Naive thymus-derived CD4-positive, alpha-beta T cell (primary cell): Measurements from ENCODE around the gene TBCD. TPM values are rescaled to one million over a fixed set of nuclear protein-coding genes. Genes with fewer than 3 reads are reported as not detected.
"Not testable (repeated sequence)": the region's sequence is repeated elsewhere in the genome, so short reads cannot be mapped to it uniquely, and the experiment has no call there.

ENCODE experiments used
- ATAC-seq: fragments of 150-1000 bp; cut with Tn5 transposase; 2 replicates; pipeline ENCODE4 v1.10.0; 2021; ENCODE audit warnings: mild to moderate bottlenecking, moderate library complexity
- CTCF ChIA-PET: fragments of 350-600 bp; sonication (Branson Sonifier 250); formaldehyde crosslinking; loops from one replicate; lab custom pipeline; 2021; ENCODE audit warnings: antibody characterized with exemption; lab: Charles Lee
- POLR2A ChIA-PET: fragments of 350-600 bp; sonication (Branson Sonifier 250); formaldehyde crosslinking; loops from one replicate; lab custom pipeline; 2021; ENCODE audit warnings: antibody characterized with exemption, inconsistent platforms; lab: Charles Lee
- DNase-seq, 9 donors: peaks; one replicate each; pipeline versions ENCODE4 v3.0.0 to v3.0.0-alpha.2; 2020 to 2022; ENCODE audit warnings: mixed read lengths in 1 of 9
- H3K27ac ChIP-seq: one replicate; pipeline ENCODE4 v1.7.0; 2013; ENCODE audit warnings: mild to moderate bottlenecking, low read depth, low read length, moderate library complexity
- H3K27me3 ChIP-seq, 2 donors: one replicate each; pipeline ENCODE4 v1.7.0; 2013; ENCODE audit warnings: low read length in 2 of 2, mild to moderate bottlenecking in 2 of 2, moderate library complexity in 2 of 2; ENCODE audit not compliant: control insufficient read depth in 2 of 2, insufficient read depth in 2 of 2
- H3K36me3 ChIP-seq, 3 experiments: 1 replicate in 2 of 3; 2 replicates in 1 of 3; pipeline ENCODE4 v1.7.0; 2013; ENCODE audit warnings: low read length in 3 of 3, mild to moderate bottlenecking in 3 of 3, moderate library complexity in 1 of 3; ENCODE audit not compliant: insufficient read depth in 3 of 3, control insufficient read depth in 2 of 3
- H3K4me1 ChIP-seq, 2 donors: one replicate each; pipeline ENCODE4 v1.7.0; 2013; ENCODE audit warnings: low read length in 2 of 2, mild to moderate bottlenecking in 2 of 2, moderate library complexity in 1 of 2; ENCODE audit not compliant: control insufficient read depth in 2 of 2, insufficient read depth in 2 of 2
- H3K4me3 ChIP-seq: 2 replicates; pipeline ENCODE4 v1.7.0; 2013; ENCODE audit warnings: mild to moderate bottlenecking, low read length
- H3K9me3 ChIP-seq, 3 experiments: 1 replicate in 2 of 3; 2 replicates in 1 of 3; pipeline ENCODE4 v1.7.0; 2013; ENCODE audit warnings: low read length in 3 of 3; ENCODE audit not compliant: control insufficient read depth in 2 of 3
- H3K27ac Mint-ChIP-seq, 9 donors: one replicate each; pipeline ENCODE4 v1.8.0; 2020 to 2022; ENCODE audit warnings: mixed read lengths in 9 of 9, mild to moderate bottlenecking in 8 of 9, moderate library complexity in 5 of 9, inconsistent platforms in 2 of 9
- H3K27me3 Mint-ChIP-seq, 5 donors: one replicate each; pipeline ENCODE4 v1.8.0; 2021 to 2022; ENCODE audit warnings: mixed read lengths in 5 of 5, mild to moderate bottlenecking in 1 of 5
- H3K36me3 Mint-ChIP-seq, 5 donors: one replicate each; pipeline ENCODE4 v1.8.0; 2020 to 2022; ENCODE audit warnings: mixed read lengths in 5 of 5, mild to moderate bottlenecking in 3 of 5, inconsistent platforms in 1 of 5
- H3K4me1 Mint-ChIP-seq, 7 donors: one replicate each; pipeline ENCODE4 v1.8.0; 2020 to 2022; ENCODE audit warnings: mixed read lengths in 7 of 7, mild to moderate bottlenecking in 3 of 7, inconsistent platforms in 1 of 7
- H3K4me3 Mint-ChIP-seq, 10 donors: one replicate each; pipeline ENCODE4 v1.8.0; 2020 to 2022; ENCODE audit warnings: mild to moderate bottlenecking in 10 of 10, mixed read lengths in 10 of 10, moderate library complexity in 6 of 10, inconsistent platforms in 2 of 10
- H3K9me3 Mint-ChIP-seq, 11 donors: one replicate each; pipeline ENCODE4 v1.8.0; 2020 to 2022; ENCODE audit warnings: mixed read lengths in 11 of 11, mild to moderate bottlenecking in 4 of 11, inconsistent platforms in 1 of 11, moderate library complexity in 1 of 11
- intact Hi-C, 2 donors: fragments of 100-400 bp; cut with micrococcal nuclease; formaldehyde crosslinking; loops; one replicate each; pipeline ENCODE4 v1.15.1; 2023
- polyA plus RNA-seq, 2 donors: library from polyadenylated mRNA; unstranded; fragments of 300-500 nt; fragmentation: Illumina TruSeq; gene quantifications; one replicate each; pipeline ENCODE4 v1.2.3, GENCODE V29; 2021
- total RNA-seq, 6 experiments: library from RNA in 5 of 6; stranded (reverse) in 5 of 6; gene quantifications; 1 replicate in 5 of 6; 2 replicates in 1 of 6; pipeline ENCODE4 v1.2.3 and lab custom pipeline; 2021 to 2026

Gene TBCD
- total and polyA plus RNA-seq, 7 experiments from 2014 or later, result 61.5 to 255 (median 123) TPM

GRCh38 chr17:82952019-82952418, 200.2 kb downstream of the TBCD start:
- H3K9me3 Mint-ChIP-seq, result peaks cover 9 to 62% (median 35%) of the 10 kb centered on the region in 11 donors
- no peak for ATAC-seq
- H3K4me1 ChIP-seq, result no peaks in the 10 kb centered on the region
- no peaks in the 10 kb centered on the region for H3K27me3 ChIP-seq
- no peak overlapping the region for H3K27ac Mint-ChIP-seq
- no peak overlapping the region for H3K27ac ChIP-seq
- peaks cover 0 to 12% (median 0%) of the 10 kb centered on the region in 3 experiments for H3K36me3 ChIP-seq
- H3K9me3 ChIP-seq, result peaks cover 0 to 6% (median 0%) of the 10 kb centered on the region in 3 experiments
- POLR2A ChIA-PET, result no interaction called here
- no peaks in the 10 kb centered on the region for H3K27me3 Mint-ChIP-seq
- no peak overlapping the region for H3K4me3 ChIP-seq
- no peak for DNase-seq
- CTCF ChIA-PET, result no interaction called here
- H3K36me3 Mint-ChIP-seq, result peaks cover 35 to 77% (median 65%) of the 10 kb centered on the region in 5 donors
- H3K4me1 Mint-ChIP-seq, result peaks cover 0 to 6% (median 0%) of the 10 kb centered on the region in 7 donors
- no peak overlapping the region for H3K4me3 Mint-ChIP-seq
- intact Hi-C loops, result no loop called here

DNA sequence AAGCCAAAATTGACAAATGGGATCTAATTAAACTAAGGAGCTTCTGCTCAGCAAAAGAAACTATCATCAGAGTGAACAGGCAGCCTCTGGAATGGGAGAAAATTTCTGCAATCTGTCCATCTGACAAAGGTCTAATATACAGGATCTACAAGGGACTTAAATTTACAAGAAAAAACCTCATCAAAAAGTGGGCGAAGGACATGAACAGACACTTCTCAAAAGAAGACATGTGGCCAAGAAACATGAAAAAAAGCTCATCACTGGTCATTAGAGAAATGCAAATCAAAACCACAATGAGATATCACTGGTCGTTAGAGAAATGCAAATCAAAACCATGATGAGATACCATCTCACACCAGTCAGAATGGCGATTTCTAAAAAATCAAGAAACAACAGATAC, 203.2 kb downstream of the TBCD start:
- intact Hi-C loops, H3K4me3 Mint-ChIP-seq, H3K27me3 ChIP-seq, H3K9me3 ChIP-seq, ATAC-seq, H3K4me1 ChIP-seq, H3K27ac ChIP-seq, H3K27me3 Mint-ChIP-seq, DNase-seq, H3K4me3 ChIP-seq, H3K4me1 Mint-ChIP-seq, POLR2A ChIA-PET, H3K27ac Mint-ChIP-seq, CTCF ChIA-PET: not testable (repeated sequence)
- Mint-ChIP-seq H3K9me3 (peaks cover 5 to 42% (median 26%) of the 10 kb centered on the region in 11 donors), H3K36me3 (peaks cover 25 to 64% (median 46%) of the 10 kb centered on the region in 5 donors)
- H3K36me3 ChIP-seq, result peaks cover 0 to 17% (median 0%) of the 10 kb centered on the region in 3 experiments

- H3K27ac ChIP-seq, DNase-seq, H3K9me3 ChIP-seq, H3K4me3 ChIP-seq, CTCF ChIA-PET, H3K4me1 Mint-ChIP-seq, H3K4me3 Mint-ChIP-seq, ATAC-seq, H3K27me3 ChIP-seq, H3K27me3 Mint-ChIP-seq, POLR2A ChIA-PET, intact Hi-C loops, H3K4me1 ChIP-seq, H3K27ac Mint-ChIP-seq: not testable (repeated sequence)
- peaks cover 0 to 17% (median 0%) of the 10 kb centered on the region in 3 experiments for H3K36me3 ChIP-seq
- Mint-ChIP-seq H3K9me3 (peaks cover 5 to 39% (median 26%) of the 10 kb centered on the region in 11 donors), H3K36me3 (peaks cover 25 to 59% (median 41%) of the 10 kb centered on the region in 5 donors)
Measured at GRCh38 chr17:82955627-82956026, 203.8 kb downstream of the TBCD start.

DNA sequence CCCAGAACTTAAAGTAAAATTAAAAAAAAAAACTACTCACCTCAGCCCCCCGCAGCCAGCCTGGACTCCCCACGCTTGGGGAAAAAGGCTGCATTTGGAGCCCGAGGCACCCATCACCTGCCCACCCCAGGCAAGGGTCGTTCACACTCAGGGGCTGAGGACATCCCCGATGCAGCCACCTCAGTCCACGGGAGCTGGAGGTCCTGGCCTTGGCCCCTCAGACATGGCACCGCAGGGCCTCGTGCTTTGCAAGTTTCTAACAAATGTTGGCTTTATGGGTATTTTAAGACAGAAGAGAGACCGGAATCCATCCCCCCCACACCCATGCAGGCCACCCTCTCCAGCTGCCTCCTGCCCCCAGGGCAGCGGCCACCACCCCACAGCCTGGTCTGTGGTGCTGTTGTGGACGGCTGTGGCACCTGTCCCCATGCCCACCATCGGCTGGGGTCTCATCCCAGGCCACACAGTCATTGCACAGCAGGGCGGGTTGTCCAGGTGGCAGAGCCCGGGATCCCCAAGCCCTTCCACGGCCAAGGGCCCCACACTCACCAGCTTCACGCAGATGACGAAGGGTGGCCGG, 204.4 kb downstream of the TBCD start:
- Histone ChIP-seq H3K36me3 (peaks cover 0 to 17% (median 0%) of the 10 kb centered on the region in 3 experiments), H3K27me3 (no peaks in the 10 kb centered on the region), H3K27ac (no peak overlapping the region), H3K4me3 (no peak overlapping the region), H3K4me1 (no peaks in the 10 kb centered on the region), H3K9me3 (peaks cover 0 to 6% (median 0%) of the 10 kb centered on the region in 3 experiments)
- CTCF ChIA-PET, result no interaction called here
- no peaks in the 10 kb centered on the region for H3K27me3 Mint-ChIP-seq
- peaks cover 5 to 39% (median 26%) of the 10 kb centered on the region in 11 donors for H3K9me3 Mint-ChIP-seq
- H3K27ac Mint-ChIP-seq, result no peak overlapping the region
- H3K4me3 Mint-ChIP-seq, result no peak overlapping the region
- H3K36me3 Mint-ChIP-seq, result peaks cover 25 to 53% (median 40%) of the 10 kb centered on the region in 5 donors
- DNase-seq (no peak), ATAC-seq (no peak)
- POLR2A ChIA-PET, result no interaction called here
- peaks cover 0 to 6% (median 0%) of the 10 kb centered on the region in 7 donors for H3K4me1 Mint-ChIP-seq
- intact Hi-C loops, result no loop called here

DNA sequence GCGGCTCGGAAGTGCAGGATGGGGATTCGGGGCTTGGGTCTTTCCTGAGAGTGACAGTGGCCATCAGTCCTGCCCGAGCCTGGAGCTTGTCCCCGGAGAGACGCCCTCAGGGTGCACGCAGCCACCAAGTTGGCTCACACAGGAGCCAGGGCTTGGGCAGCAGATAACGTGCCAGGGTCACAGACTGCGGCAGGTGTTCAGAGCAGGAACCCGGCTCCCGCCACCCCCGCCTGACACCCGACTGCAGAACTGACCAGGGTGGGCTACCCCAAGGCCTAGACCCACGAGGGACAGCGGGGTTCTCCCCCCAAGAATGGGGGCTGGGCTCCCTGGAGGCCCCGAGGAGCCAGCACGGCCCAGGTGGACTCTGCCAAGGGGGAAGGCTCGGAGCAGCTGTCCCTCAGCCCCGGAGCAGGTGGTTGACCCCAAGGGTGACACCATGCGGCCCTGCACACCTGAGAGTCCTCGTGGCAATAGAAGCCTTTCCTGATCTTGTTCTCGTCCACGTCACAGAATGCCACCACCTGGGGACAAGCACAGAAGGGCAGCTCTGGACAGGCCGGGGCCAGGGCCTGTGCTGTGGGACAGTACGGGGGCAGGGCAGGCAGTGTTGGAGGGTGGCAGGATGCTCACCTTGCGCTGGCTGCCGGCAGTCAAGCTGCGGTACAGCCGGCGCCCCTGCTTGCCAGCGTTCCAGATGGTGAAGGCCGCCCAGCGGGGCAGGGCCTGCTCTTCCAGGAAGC, 205.0 kb downstream of the TBCD start:
- Mint-ChIP-seq H3K36me3 (peaks cover 25 to 49% (median 37%) of the 10 kb centered on the region in 5 donors), H3K9me3 (peaks cover 5 to 39% (median 24%) of the 10 kb centered on the region in 11 donors), H3K4me1 (peaks cover 0 to 6% (median 0%) of the 10 kb centered on the region in 7 donors), H3K27me3 (no peaks in the 10 kb centered on the region), H3K4me3 (no peak overlapping the region), H3K27ac (no peak overlapping the region)
- ChIA-PET CTCF (no interaction called here), POLR2A (no interaction called here)
- H3K36me3 ChIP-seq, result peaks cover 0 to 17% (median 0%) of the 10 kb centered on the region in 3 experiments
- H3K4me3 ChIP-seq, result no peak overlapping the region
- no peak for DNase-seq
- no peak for ATAC-seq
- no peaks in the 10 kb centered on the region for H3K27me3 ChIP-seq
- H3K4me1 ChIP-seq, result no peaks in the 10 kb centered on the region
- no peak overlapping the region for H3K27ac ChIP-seq
- intact Hi-C loops, result no loop called here
- peaks cover 0 to 6% (median 0%) of the 10 kb centered on the region in 3 experiments for H3K9me3 ChIP-seq

DNA sequence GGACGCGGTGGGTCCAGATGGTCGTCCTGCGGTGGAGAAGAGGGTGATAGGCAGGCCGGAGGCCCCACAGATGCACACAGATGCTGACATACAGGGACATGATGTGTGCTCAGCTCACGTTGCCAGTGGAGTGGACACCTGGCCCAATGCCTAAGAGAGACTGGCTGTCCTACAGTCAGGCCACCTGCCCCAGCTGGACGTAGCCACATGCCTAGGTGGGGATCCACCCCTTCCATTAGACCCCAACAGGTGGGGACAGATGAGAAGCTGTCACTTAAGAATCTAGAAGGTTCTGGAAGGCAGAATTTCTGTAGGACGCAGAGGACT, 205.6 kb downstream of the TBCD start:
- POLR2A ChIA-PET, result no interaction called here
- H3K27ac Mint-ChIP-seq, result no peak overlapping the region
- no peak overlapping the region for H3K4me3 Mint-ChIP-seq

More for the DNA sequence above, 205.6 kb downstream of the TBCD start:
- no peak overlapping the region for H3K27ac ChIP-seq
- intact Hi-C loops, result no loop called here
- ATAC-seq (no peak), DNase-seq (no peak)
- Mint-ChIP-seq H3K9me3 (peaks cover 5 to 34% (median 24%) of the 10 kb centered on the region in 11 donors), H3K27me3 (no peaks in the 10 kb centered on the region), H3K4me1 (peaks cover 0 to 6% (median 0%) of the 10 kb centered on the region in 7 donors), H3K36me3 (peaks cover 20 to 44% (median 31%) of the 10 kb centered on the region in 5 donors)
- H3K36me3 ChIP-seq, result peaks cover 0 to 17% (median 0%) of the 10 kb centered on the region in 3 experiments
- no peaks in the 10 kb centered on the region for H3K27me3 ChIP-seq
- peaks cover 0 to 6% (median 0%) of the 10 kb centered on the region in 3 experiments for H3K9me3 ChIP-seq
- H3K4me3 ChIP-seq, result no peak overlapping the region
- no peaks in the 10 kb centered on the region for H3K4me1 ChIP-seq
- CTCF ChIA-PET, result no interaction called here
